BE2C (cell line): Measurements from ENCODE around the gene GON7.
"Not testable (repeated sequence)": the region's sequence is repeated elsewhere in the genome, so short reads cannot be mapped to it uniquely, and the experiment has no call there.

Experiments
- DNase-seq: peaks from one replicate; pipeline ENCODE4 v3.0.0-alpha.2; 2020
- H3K27me3 ChIP-seq: fragments of 250-450 bp; sonication (Bioruptor Pico); 2 replicates; pipeline ENCODE4 v1.5.1; 2020; ENCODE audit warnings: mild to moderate bottlenecking
- H3K36me3 ChIP-seq: fragments of 250-450 bp; sonication (Bioruptor Pico); 2 replicates; pipeline ENCODE4 v1.5.1; 2020; ENCODE audit warnings: mild to moderate bottlenecking
- H3K4me1 ChIP-seq: fragments of 250-450 bp; sonication (Bioruptor Pico); 2 replicates; pipeline ENCODE4 v1.5.1; 2020
- H3K4me3 ChIP-seq: 2 replicates; pipeline ENCODE4 v1.5.1; 2011; ENCODE audit warnings: low read depth, low read length
- H3K9me3 ChIP-seq: fragments of 250-450 bp; sonication (Bioruptor Pico); 2 replicates; pipeline ENCODE4 v1.5.1; 2020
- CTCF ChIP-seq: IDR thresholded peaks from 2 replicates; pipeline ENCODE4 v1.5.1; 2012; ENCODE audit warnings: mild to moderate bottlenecking, low read depth, low read length

The GON7 gene

GRCh38 chr14:93161411-93161940 lies 45.4 kb downstream of the GON7 start:
- no peaks in the 10 kb centered on the region for H3K27me3 ChIP-seq
- no peaks in the 10 kb centered on the region for H3K36me3 ChIP-seq
- DNase-seq, result peak; percentile 59
- no peak overlapping the region for H3K4me3 ChIP-seq
- TF ChIP-seq CTCF, result no peak
- no peaks in the 10 kb centered on the region; the same call in 1 of the 2 replicates for H3K9me3 ChIP-seq
- H3K4me1 ChIP-seq, result peaks cover 15% of the 10 kb centered on the region

- peak; percentile 46 for DNase-seq
- no peak overlapping the region for H3K4me3 ChIP-seq
- no peaks in the 10 kb centered on the region; the same call in 1 of the 2 replicates for H3K9me3 ChIP-seq
- peak; percentile 68 for TF ChIP-seq CTCF
- no peaks in the 10 kb centered on the region for H3K27me3 ChIP-seq
- peaks cover 15% of the 10 kb centered on the region for H3K4me1 ChIP-seq
- no peaks in the 10 kb centered on the region for H3K36me3 ChIP-seq
These were observed 46.5 kb downstream of the GON7 start for GRCh38 chr14:93160353-93160801.

GRCh38 chr14:93159625-93160352 lies 47.1 kb downstream of the GON7 start:
- H3K9me3 ChIP-seq, result not testable (repeated sequence)

GRCh38 chr14:93158349-93158748 lies 48.5 kb downstream of the GON7 start:
- not testable (repeated sequence) for H3K9me3 ChIP-seq, H3K4me3 ChIP-seq, H3K27me3 ChIP-seq, DNase-seq, H3K36me3 ChIP-seq
- peaks cover 15% of the 10 kb centered on the region for H3K4me1 ChIP-seq

More at GRCh38 chr14:93159625-93160352, 47.1 kb downstream of the GON7 start:
- not testable (repeated sequence) for H3K36me3 ChIP-seq, H3K27me3 ChIP-seq, H3K4me3 ChIP-seq, DNase-seq
- peaks cover 15% of the 10 kb centered on the region for H3K4me1 ChIP-seq

- TF ChIP-seq CTCF, result no peak
- no peaks in the 10 kb centered on the region for H3K36me3 ChIP-seq
- no peak overlapping the region for H3K4me3 ChIP-seq
- H3K4me1 ChIP-seq, result peaks cover 15% of the 10 kb centered on the region
- peak; percentile 51 for DNase-seq
- no peaks in the 10 kb centered on the region for H3K27me3 ChIP-seq
- H3K9me3 ChIP-seq, result no peaks in the 10 kb centered on the region
These were observed 50.0 kb downstream of the GON7 start for GRCh38 chr14:93156693-93157369.

- DNase-seq, result no peak
- Histone ChIP-seq H3K4me3 (no peak overlapping the region), H3K36me3 (no peaks in the 10 kb centered on the region), H3K27me3 (no peaks in the 10 kb centered on the region), H3K9me3 (no peaks in the 10 kb centered on the region), H3K4me1 (peaks cover 10% of the 10 kb centered on the region)
- no peak for TF ChIP-seq CTCF
These were observed 51.2 kb downstream of the GON7 start for GRCh38 chr14:93155667-93156066.

- no peak for TF ChIP-seq CTCF
These were observed 53.7 kb downstream of the GON7 start for GRCh38 chr14:93153121-93153520.

More at GRCh38 chr14:93153121-93153520, 53.7 kb downstream of the GON7 start:
- Histone ChIP-seq H3K9me3 (no peaks in the 10 kb centered on the region), H3K27me3 (no peaks in the 10 kb centered on the region), H3K4me3 (no peak overlapping the region), H3K4me1 (peaks cover 6% of the 10 kb centered on the region), H3K36me3 (no peaks in the 10 kb centered on the region)
- no peak for DNase-seq
